ENCODE measurements around the gene MOB1B.
"Not testable (repeated sequence)": the region's sequence is repeated elsewhere in the genome, so short reads cannot be mapped to it uniquely, and the experiment has no call there.

Gene MOB1B

GRCh38 chr4:70997036-70997435, 94.9 kb downstream of the MOB1B start:
- no peak for DNase-seq (ENCODE audit: extremely low read depth, low read depth)
- no peak for TF ChIP-seq CTCF (IDR thresholded peaks at IDR 0.05; ENCODE audit: low read depth, low read length)

GRCh38 chr4:70997546-70997945, 95.4 kb downstream of the MOB1B start:
- no peak for TF ChIP-seq CTCF (IDR thresholded peaks at IDR 0.05; ENCODE audit: low read depth, low read length)
- no peak for DNase-seq (ENCODE audit: extremely low read depth, low read depth)

GRCh38 chr4:70999639-71000038, 97.5 kb downstream of the MOB1B start:
- not testable (repeated sequence) for DNase-seq (ENCODE audit: extremely low read depth, low read depth)

GRCh38 chr4:71001363-71001762, 99.2 kb downstream of the MOB1B start:
- not testable (repeated sequence) for DNase-seq (ENCODE audit: extremely low read depth, low read depth)

GRCh38 chr4:71004281-71004851, 102.2 kb downstream of the MOB1B start:
- no peak for DNase-seq (ENCODE audit: extremely low read depth, low read depth)
- no peak for TF ChIP-seq CTCF (IDR thresholded peaks at IDR 0.05; ENCODE audit: low read depth, low read length)

GRCh38 chr4:71005025-71005424, 102.9 kb downstream of the MOB1B start:
- DNase-seq (ENCODE audit: extremely low read depth, low read depth), result not testable (repeated sequence)

GRCh38 chr4:71006203-71006907, 104.2 kb downstream of the MOB1B start:
- no peak for TF ChIP-seq CTCF (IDR thresholded peaks at IDR 0.05; ENCODE audit: low read depth, low read length)
- no peak for DNase-seq (ENCODE audit: extremely low read depth, low read depth)

- no peak for TF ChIP-seq CTCF (IDR thresholded peaks at IDR 0.05; ENCODE audit: low read depth, low read length)
- DNase-seq (ENCODE audit: extremely low read depth, low read depth), result no peak
Observed at GRCh38 chr4:71008196-71008595, 106.0 kb downstream of the MOB1B start.

GRCh38 chr4:71009086-71009485, 106.9 kb downstream of the MOB1B start:
- DNase-seq (ENCODE audit: extremely low read depth, low read depth), result no peak
- no peak for TF ChIP-seq CTCF (IDR thresholded peaks at IDR 0.05; ENCODE audit: low read depth, low read length)

Measured in AG09319 (cell line).